ENCODE data around the gene CLCN7.

DNA sequence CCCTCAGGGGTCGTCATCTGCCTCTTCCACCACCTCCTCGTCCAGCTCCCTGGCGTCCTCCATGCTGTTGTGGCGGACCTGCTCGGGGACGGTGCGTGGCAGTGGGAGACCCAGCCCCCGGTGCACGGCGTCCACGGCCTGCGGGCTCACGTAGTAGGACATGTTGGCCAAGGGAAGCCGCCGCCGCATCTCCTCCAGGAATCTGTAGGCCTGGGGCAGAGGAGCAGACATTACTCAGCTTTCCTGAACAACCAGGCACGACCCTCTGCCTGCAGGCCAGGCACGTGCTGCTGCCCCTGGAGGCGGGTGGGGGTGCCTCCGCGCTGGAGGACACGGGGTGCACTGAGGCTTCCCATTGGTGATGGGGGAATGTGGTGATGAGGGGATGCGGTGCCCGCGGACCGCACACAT, 36.1 kb upstream of the CLCN7 start:
- TF ChIP-seq SMARCB1 (IDR thresholded peaks at IDR 0.05; ENCODE audit: insufficient read length, low read depth), result no peak
- TF ChIP-seq, protein P1, sequence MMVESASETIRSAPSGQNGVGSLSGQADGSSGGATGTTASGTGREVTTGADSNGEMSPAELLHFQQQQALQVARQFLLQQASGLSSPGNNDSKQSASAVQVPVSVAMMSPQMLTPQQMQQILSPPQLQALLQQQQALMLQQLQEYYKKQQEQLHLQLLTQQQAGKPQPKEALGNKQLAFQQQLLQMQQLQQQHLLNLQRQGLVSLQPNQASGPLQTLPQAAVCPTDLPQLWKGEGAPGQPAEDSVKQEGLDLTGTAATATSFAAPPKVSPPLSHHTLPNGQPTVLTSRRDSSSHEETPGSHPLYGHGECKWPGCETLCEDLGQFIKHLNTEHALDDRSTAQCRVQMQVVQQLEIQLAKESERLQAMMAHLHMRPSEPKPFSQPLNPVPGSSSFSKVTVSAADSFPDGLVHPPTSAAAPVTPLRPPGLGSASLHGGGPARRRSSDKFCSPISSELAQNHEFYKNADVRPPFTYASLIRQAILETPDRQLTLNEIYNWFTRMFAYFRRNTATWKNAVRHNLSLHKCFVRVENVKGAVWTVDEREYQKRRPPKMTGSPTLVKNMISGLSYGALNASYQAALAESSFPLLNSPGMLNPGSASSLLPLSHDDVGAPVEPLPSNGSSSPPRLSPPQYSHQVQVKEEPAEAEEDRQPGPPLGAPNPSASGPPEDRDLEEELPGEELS (CRISPR knock-in tag; IDR thresholded peaks at IDR 0.05; ENCODE audit: borderline replicate concordance), result no peak
- TF ChIP-seq RAD21 (CRISPR knock-in tag; conservative IDR thresholded peaks at IDR 0.05 in 1 of 2, IDR thresholded peaks at IDR 0.05 in 1 of 2), result no peak
- no peak for TF ChIP-seq ZNF444 (CRISPR knock-in tag; IDR thresholded peaks at IDR 0.05)
- TF ChIP-seq U2AF1 (optimal IDR thresholded peaks at IDR 0.05; ENCODE audit: low read depth, low read length), result no peak
- no peak for TF ChIP-seq SMC3 (conservative IDR thresholded peaks at IDR 0.05; ENCODE audit: insufficient read depth, low read depth, low read length)
- no peak for TF ChIP-seq HIVEP1 (CRISPR knock-in tag; IDR thresholded peaks at IDR 0.05)
- no peak for TF ChIP-seq SRF (CRISPR knock-in tag; IDR thresholded peaks at IDR 0.05)
- TF ChIP-seq, protein P2, sequence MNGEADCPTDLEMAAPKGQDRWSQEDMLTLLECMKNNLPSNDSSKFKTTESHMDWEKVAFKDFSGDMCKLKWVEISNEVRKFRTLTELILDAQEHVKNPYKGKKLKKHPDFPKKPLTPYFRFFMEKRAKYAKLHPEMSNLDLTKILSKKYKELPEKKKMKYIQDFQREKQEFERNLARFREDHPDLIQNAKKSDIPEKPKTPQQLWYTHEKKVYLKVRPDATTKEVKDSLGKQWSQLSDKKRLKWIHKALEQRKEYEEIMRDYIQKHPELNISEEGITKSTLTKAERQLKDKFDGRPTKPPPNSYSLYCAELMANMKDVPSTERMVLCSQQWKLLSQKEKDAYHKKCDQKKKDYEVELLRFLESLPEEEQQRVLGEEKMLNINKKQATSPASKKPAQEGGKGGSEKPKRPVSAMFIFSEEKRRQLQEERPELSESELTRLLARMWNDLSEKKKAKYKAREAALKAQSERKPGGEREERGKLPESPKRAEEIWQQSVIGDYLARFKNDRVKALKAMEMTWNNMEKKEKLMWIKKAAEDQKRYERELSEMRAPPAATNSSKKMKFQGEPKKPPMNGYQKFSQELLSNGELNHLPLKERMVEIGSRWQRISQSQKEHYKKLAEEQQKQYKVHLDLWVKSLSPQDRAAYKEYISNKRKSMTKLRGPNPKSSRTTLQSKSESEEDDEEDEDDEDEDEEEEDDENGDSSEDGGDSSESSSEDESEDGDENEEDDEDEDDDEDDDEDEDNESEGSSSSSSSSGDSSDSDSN (IDR thresholded peaks at IDR 0.05; ENCODE audit: borderline replicate concordance in 1 of 2, low read depth in 2 of 2, low read length in 2 of 2), result no peak
- TF ChIP-seq E2F1 (CRISPR knock-in tag; IDR thresholded peaks at IDR 0.05), result no peak
- no peak for TF ChIP-seq PCBP1 (IDR thresholded peaks at IDR 0.05; ENCODE audit: low read depth, low read length, poor library complexity, severe bottlenecking)

Measured in K562 (cell line).